Esophagus squamous epithelium (tissue), 5 donors: ENCODE measurements around the gene FHOD3. TPM values are rescaled to one million over a fixed set of nuclear protein-coding genes. Genes with fewer than 3 reads are reported as not detected.
A peak's percentile ranks its signal among the peaks of the same experiment; 100 is the strongest.

ENCODE experiments used
- DNase-seq: peaks from one replicate; lab custom pipeline; 2025; lab: John Stamatoyannopoulos, UW
- H3K27ac ChIP-seq, 4 donors: fragments of 200-600 bp; sonication (generic); one replicate each; pipeline ENCODE4 v1.5.1; 2016 to 2019; ENCODE audit warnings: mild to moderate bottlenecking in 1 of 4
- H3K27me3 ChIP-seq, 4 donors: fragments of 200-600 bp; sonication (generic); 1 replicate in 3 of 4; 2 replicates in 1 of 4; pipeline versions ENCODE4 v1.5.1 to v1.6.0; 2017 to 2021; ENCODE audit warnings: antibody characterized with exemption in 1 of 4
- H3K36me3 ChIP-seq, 3 donors: fragments of 200-600 bp; sonication (generic); one replicate each; pipeline ENCODE4 v1.5.1; 2016 to 2019
- H3K4me1 ChIP-seq, 3 donors: fragments of 200-600 bp; sonication (generic); one replicate each; pipeline ENCODE4 v1.5.1; 2017 to 2019
- H3K4me3 ChIP-seq, 4 donors: fragments of 200-600 bp; sonication (generic); 1 replicate in 3 of 4; 2 replicates in 1 of 4; pipeline ENCODE4 v1.5.1; 2016 to 2019; ENCODE audit warnings: mild to moderate bottlenecking in 2 of 4, moderate library complexity in 1 of 4
- H3K9me3 ChIP-seq, 3 donors: fragments of 200-600 bp; sonication (generic); one replicate each; pipeline ENCODE4 v1.5.1; 2016 to 2019
- POLR2A ChIP-seq, 4 donors: fragments of 450-650 bp; IDR thresholded peaks; one replicate each; pipeline ENCODE4 v1.6.1; 2017; ENCODE audit warnings: antibody characterized with exemption in 4 of 4, mild to moderate bottlenecking in 4 of 4, moderate library complexity in 3 of 4
- WGBS, 2 donors: methylation state at CpG; one replicate each; pipeline ENCODE4 v1.1.5; 2018; 5-methylcytosine and 5-hydroxymethylcytosine counted together
- intact Hi-C: fragments of 100-400 bp; cut with DNase I; formaldehyde crosslinking; loops from one replicate; pipeline ENCODE4 v1.15.0; 2022
- total RNA-seq, 4 donors: library from RNA; depleted of rRNA; stranded (reverse); fragments of >200 nt; gene quantifications; one replicate each; pipeline ENCODE4 v1.1.0, GENCODE V29; 2016
- TF ChIP-seq, protein P1 (sequence below), 6 experiments: fragments of 450-650 bp in 4 of 6; fragments of 200-600 bp in 2 of 6; sonication (generic) in 2 of 6; IDR thresholded peaks; one replicate each; pipeline ENCODE4 v1.5.1; 2016 to 2019; ENCODE audit warnings: antibody characterized with exemption in 6 of 6, mild to moderate bottlenecking in 4 of 6, moderate library complexity in 4 of 6
- donor health status: DM: yes; HTN: yes; CAD: no.

Gene FHOD3
- total RNA-seq, 4 donors from 2014 or later: 3.1 to 29.6 (median 5.7) TPM

GRCh38 chr18:36294031-36294430 is 3.5 kb upstream of the FHOD3 start:
- no peaks in the 10 kb centered on the region for H3K36me3 ChIP-seq
- no peak overlapping the region for H3K27ac ChIP-seq
- no peak overlapping the region for H3K4me3 ChIP-seq
- DNase-seq: no peak
- intact Hi-C loops: loop anchor here (10.0 kb wide), 1 partner anchor 281 kb away; no protein-coding TSS in a partner anchor
- TF ChIP-seq POLR2A (IDR thresholded peaks at IDR 0.05): no peak
- TF ChIP-seq, protein P1, sequence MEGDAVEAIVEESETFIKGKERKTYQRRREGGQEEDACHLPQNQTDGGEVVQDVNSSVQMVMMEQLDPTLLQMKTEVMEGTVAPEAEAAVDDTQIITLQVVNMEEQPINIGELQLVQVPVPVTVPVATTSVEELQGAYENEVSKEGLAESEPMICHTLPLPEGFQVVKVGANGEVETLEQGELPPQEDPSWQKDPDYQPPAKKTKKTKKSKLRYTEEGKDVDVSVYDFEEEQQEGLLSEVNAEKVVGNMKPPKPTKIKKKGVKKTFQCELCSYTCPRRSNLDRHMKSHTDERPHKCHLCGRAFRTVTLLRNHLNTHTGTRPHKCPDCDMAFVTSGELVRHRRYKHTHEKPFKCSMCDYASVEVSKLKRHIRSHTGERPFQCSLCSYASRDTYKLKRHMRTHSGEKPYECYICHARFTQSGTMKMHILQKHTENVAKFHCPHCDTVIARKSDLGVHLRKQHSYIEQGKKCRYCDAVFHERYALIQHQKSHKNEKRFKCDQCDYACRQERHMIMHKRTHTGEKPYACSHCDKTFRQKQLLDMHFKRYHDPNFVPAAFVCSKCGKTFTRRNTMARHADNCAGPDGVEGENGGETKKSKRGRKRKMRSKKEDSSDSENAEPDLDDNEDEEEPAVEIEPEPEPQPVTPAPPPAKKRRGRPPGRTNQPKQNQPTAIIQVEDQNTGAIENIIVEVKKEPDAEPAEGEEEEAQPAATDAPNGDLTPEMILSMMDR (IDR thresholded peaks at IDR 0.05): no peak
- peaks cover 0 to 3% (median under 1%) of the 10 kb centered on the region in 3 donors for H3K9me3 ChIP-seq
- WGBS, 2 donors: 24 to 37% methylated on average over 1 of the region's 1 CpG
- H3K27me3 ChIP-seq: peaks cover 0 to 51% (median 0%) of the 10 kb centered on the region in 4 donors
- H3K4me1 ChIP-seq: peaks cover 14 to 31% (median 16%) of the 10 kb centered on the region in 3 donors

DNA sequence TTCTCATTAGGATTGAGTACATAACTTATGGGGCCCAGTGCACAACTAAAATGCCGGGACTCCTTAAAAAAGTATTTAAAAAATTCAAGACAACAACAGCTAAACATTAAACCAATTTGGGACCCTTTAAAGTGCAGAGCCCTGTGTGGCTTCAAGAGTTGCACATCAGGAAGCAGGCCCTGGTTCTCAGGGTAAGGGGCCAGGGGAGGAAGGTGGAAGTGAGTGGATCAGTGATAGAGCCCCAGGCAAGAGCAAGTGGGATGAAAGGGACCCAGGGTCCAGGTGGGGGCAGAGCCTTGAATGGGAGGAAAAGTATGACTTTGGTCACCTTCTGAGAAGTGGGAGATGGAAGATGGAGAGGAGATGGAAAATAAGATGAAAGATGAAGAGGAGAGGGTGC is 2.3 kb upstream of the FHOD3 start:
- 80 to 88% methylated on average over 1 of the region's 1 CpG for WGBS, 2 donors
- intact Hi-C loops: loop anchor here (10.0 kb wide), 1 partner anchor 280 kb away; no protein-coding TSS in a partner anchor
- Histone ChIP-seq H3K27me3 (peaks cover 0 to 61% (median 0%) of the 10 kb centered on the region in 4 donors), H3K36me3 (no peaks in the 10 kb centered on the region), H3K9me3 (no peaks in the 10 kb centered on the region), H3K4me1 (peaks cover 14 to 31% (median 16%) of the 10 kb centered on the region in 3 donors), H3K4me3 (no peak overlapping the region), H3K27ac (no peak overlapping the region)
- TF ChIP-seq, protein P1 (IDR thresholded peaks at IDR 0.05): no peak
- TF ChIP-seq POLR2A (IDR thresholded peaks at IDR 0.05): no peak
- no peak for DNase-seq

GRCh38 chr18:36295880-36296301 is 1.6 kb upstream of the FHOD3 start:
- TF ChIP-seq POLR2A (IDR thresholded peaks at IDR 0.05): no peak
- TF ChIP-seq, protein P1 (IDR thresholded peaks at IDR 0.05): no peak
- WGBS, 2 donors: 37 to 46% methylated on average over 21 of the region's 21 CpGs
- intact Hi-C loops: loop anchor here (10.0 kb wide), 1 partner anchor 279 kb away; no protein-coding TSS in a partner anchor

DNA sequence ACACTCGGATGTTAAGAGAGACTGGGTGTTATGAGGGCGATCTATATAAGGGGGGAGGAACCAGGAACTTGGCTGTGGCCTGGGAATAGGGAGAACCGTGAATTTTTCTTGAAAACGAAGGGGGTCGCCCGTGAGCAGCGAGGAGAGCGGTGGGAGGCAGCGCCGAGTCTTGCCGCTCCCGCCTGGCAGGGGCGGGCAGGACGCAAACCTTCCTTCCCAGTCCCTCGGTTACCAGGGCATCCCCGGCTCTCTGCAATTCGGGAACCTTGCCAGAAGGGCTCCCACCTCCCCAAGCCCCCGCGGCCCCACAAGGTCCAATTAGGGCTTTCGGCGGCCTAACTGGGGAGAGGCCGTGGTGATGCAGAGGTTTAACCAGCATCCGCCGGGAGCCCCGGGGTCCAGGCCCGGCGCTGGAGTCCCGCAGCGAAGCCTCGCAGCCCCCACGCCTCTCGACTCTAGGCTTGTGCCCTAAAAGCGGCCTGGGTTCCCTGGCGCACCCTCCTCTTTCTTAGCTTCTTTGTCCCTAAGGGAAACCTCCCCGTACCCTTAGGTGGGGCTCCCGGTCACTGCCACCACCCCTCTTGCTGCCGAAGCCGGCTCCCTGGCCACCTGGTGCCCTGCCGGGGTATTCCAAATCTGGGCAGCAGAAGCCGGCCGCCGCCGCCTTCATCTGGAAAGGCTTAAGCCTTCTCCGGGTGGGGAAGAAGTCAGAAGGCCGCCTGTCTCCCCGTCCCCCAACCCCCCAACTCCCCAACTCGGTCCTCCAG is 680 bp upstream of the FHOD3 start:
- no peak for DNase-seq
- Histone ChIP-seq H3K4me1 (peaks cover 14 to 31% (median 16%) of the 10 kb centered on the region in 3 donors), H3K27ac (peak overlapping the region; percentile 48 to 79 (median 74)), H3K4me3 (peak overlapping the region; percentile 40 to 84 (median 62)), H3K36me3 (no peaks in the 10 kb centered on the region), H3K9me3 (no peaks in the 10 kb centered on the region), H3K27me3 (peaks cover 0 to 69% (median 0%) of the 10 kb centered on the region in 4 donors)
- intact Hi-C loops: loop anchor here (10.0 kb wide), 1 partner anchor 278 kb away; no protein-coding TSS in a partner anchor
- TF ChIP-seq, protein P1 (IDR thresholded peaks at IDR 0.05): peak in 2 of 6 experiments; percentile 1 to 24
- TF ChIP-seq POLR2A (IDR thresholded peaks at IDR 0.05): no peak
- 0 to 2% methylated on average over 18 to 21 of the region's 47 CpGs for WGBS, 2 donors

More at GRCh38 chr18:36295880-36296301, 1.6 kb upstream of the FHOD3 start:
- no peaks in the 10 kb centered on the region for H3K36me3 ChIP-seq
- H3K27me3 ChIP-seq: peaks cover 0 to 68% (median 0%) of the 10 kb centered on the region in 4 donors
- peaks cover 14 to 31% (median 16%) of the 10 kb centered on the region in 3 donors for H3K4me1 ChIP-seq
- H3K4me3 ChIP-seq: peak overlapping the region in 3 of 4 donors; percentile 56 to 84 (median 69)
- H3K9me3 ChIP-seq: no peaks in the 10 kb centered on the region
- DNase-seq: no peak
- no peak overlapping the region for H3K27ac ChIP-seq
